ENCODE data around the gene NUAK1. TPM values are rescaled to one million over a fixed set of nuclear protein-coding genes. Genes with fewer than 3 reads are reported as not detected.

The NUAK1 gene
- total and polyA plus RNA-seq, 2 donors (not counting 1 experiment from before 2014, with no cell fraction given), result 5.1 to 20.7 TPM

DNA sequence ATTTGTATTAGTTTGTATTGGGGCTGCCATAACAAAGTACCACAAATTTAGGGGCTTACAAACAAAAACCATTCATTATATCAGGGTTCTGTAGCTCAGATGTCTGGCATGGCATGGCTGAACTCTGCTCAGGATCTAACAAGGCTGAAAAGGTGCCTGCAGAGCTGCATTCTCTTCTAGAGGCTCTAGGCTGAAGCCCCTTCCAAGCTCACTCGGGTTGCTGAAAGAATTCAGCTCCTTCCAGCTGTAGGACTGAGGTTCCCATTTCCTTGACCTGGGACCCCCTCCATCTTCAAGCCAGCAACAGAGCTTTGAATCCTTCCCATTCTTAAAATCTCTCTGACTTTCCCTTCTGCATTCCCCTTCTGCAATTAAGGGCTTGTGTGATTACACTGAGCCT lies 90.7 kb downstream of the NUAK1 start:
- Histone ChIP-seq H3K27me3 (ENCODE audit: control insufficient read depth, insufficient read depth, low read length) (no peaks in the 10 kb centered on the region), H3K4me3 (replicated peaks in 1 of 4; ENCODE audit: control extremely low read depth in 1 of 4, insufficient read depth in 1 of 4, low read depth in 3 of 4, low read length in 4 of 4) (no peak overlapping the region), H3K9me3 (ENCODE audit: control insufficient read depth, insufficient read depth, low read depth, low read length) (no peaks in the 10 kb centered on the region), H3K9ac (ENCODE audit: insufficient read depth, low read length) (no peak overlapping the region), H2AFZ (ENCODE audit: low read length) (no peak overlapping the region), H3K4me2 (ENCODE audit: extremely low read depth, insufficient read depth, low read length) (no peak overlapping the region), H3K36me3 (ENCODE audit: control insufficient read depth, insufficient read depth, low read length) (no peaks in the 10 kb centered on the region), H3K27ac (ENCODE audit: insufficient read depth, low read length) (no peak overlapping the region), H3K4me1 (ENCODE audit: control insufficient read depth, extremely low read depth, insufficient read depth, low read length) (no peaks in the 10 kb centered on the region), H3K79me2 (ENCODE audit: control insufficient read depth, insufficient read depth, low read length) (no peaks in the 10 kb centered on the region), H4K20me1 (ENCODE audit: control insufficient read depth, extremely low read depth, insufficient read depth, low read length) (no peaks in the 10 kb centered on the region)
- TF ChIP-seq EZH2 (IDR thresholded peaks at IDR 0.05; ENCODE audit: low read length, missing control alignments), result no peak
- TF ChIP-seq, protein P1, sequence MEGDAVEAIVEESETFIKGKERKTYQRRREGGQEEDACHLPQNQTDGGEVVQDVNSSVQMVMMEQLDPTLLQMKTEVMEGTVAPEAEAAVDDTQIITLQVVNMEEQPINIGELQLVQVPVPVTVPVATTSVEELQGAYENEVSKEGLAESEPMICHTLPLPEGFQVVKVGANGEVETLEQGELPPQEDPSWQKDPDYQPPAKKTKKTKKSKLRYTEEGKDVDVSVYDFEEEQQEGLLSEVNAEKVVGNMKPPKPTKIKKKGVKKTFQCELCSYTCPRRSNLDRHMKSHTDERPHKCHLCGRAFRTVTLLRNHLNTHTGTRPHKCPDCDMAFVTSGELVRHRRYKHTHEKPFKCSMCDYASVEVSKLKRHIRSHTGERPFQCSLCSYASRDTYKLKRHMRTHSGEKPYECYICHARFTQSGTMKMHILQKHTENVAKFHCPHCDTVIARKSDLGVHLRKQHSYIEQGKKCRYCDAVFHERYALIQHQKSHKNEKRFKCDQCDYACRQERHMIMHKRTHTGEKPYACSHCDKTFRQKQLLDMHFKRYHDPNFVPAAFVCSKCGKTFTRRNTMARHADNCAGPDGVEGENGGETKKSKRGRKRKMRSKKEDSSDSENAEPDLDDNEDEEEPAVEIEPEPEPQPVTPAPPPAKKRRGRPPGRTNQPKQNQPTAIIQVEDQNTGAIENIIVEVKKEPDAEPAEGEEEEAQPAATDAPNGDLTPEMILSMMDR (conservative IDR thresholded peaks at IDR 0.05 in 1 of 2, IDR thresholded peaks at IDR 0.05 in 1 of 2; ENCODE audit: low read depth in 1 of 2, low read length in 2 of 2), result no peak
- DNase-seq (ENCODE audit: low read depth in 2 of 2), result no peak

DNA sequence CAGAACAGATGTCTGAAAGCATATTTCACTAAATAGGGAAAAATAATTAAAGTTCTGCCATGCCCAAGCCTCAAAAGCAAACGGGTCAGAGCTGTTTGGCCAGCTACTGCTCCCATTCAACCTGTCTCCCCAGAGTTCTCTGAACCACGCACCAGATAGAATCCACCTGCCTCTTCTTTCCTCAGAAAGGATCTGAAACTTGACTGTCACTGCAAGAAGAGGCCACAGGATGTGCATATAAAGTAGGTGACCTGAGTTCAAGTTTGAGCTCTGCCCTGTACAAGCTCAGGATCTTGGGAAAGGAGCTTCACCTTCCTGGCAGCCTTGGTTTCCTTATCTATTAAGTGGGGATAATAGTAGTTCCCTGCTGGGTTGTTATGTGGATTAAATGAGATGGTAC lies 91.8 kb downstream of the NUAK1 start:
- DNase-seq (ENCODE audit: low read depth in 2 of 2), result no peak
- no peaks in the 10 kb centered on the region for H3K79me2 ChIP-seq (ENCODE audit: control insufficient read depth, insufficient read depth, low read length)
- H3K9me3 ChIP-seq (ENCODE audit: control insufficient read depth, insufficient read depth, low read depth, low read length), result no peaks in the 10 kb centered on the region
- H3K4me2 ChIP-seq (ENCODE audit: extremely low read depth, insufficient read depth, low read length), result no peak overlapping the region
- no peak overlapping the region for H3K27ac ChIP-seq (ENCODE audit: insufficient read depth, low read length)
- no peaks in the 10 kb centered on the region for H3K4me1 ChIP-seq (ENCODE audit: control insufficient read depth, extremely low read depth, insufficient read depth, low read length)
- no peaks in the 10 kb centered on the region for H4K20me1 ChIP-seq (ENCODE audit: control insufficient read depth, extremely low read depth, insufficient read depth, low read length)
- no peaks in the 10 kb centered on the region for H3K27me3 ChIP-seq (ENCODE audit: control insufficient read depth, insufficient read depth, low read length)
- H2AFZ ChIP-seq (ENCODE audit: low read length), result no peak overlapping the region
- no peaks in the 10 kb centered on the region for H3K36me3 ChIP-seq (ENCODE audit: control insufficient read depth, insufficient read depth, low read length)
- no peak overlapping the region for H3K4me3 ChIP-seq (replicated peaks in 1 of 4; ENCODE audit: control extremely low read depth in 1 of 4, insufficient read depth in 1 of 4, low read depth in 3 of 4, low read length in 4 of 4)
- no peak overlapping the region for H3K9ac ChIP-seq (ENCODE audit: insufficient read depth, low read length)
- no peak for TF ChIP-seq EZH2 (IDR thresholded peaks at IDR 0.05; ENCODE audit: low read length, missing control alignments)
- TF ChIP-seq, protein P1 (conservative IDR thresholded peaks at IDR 0.05 in 1 of 2, IDR thresholded peaks at IDR 0.05 in 1 of 2; ENCODE audit: low read depth in 1 of 2, low read length in 2 of 2), result no peak

DNA sequence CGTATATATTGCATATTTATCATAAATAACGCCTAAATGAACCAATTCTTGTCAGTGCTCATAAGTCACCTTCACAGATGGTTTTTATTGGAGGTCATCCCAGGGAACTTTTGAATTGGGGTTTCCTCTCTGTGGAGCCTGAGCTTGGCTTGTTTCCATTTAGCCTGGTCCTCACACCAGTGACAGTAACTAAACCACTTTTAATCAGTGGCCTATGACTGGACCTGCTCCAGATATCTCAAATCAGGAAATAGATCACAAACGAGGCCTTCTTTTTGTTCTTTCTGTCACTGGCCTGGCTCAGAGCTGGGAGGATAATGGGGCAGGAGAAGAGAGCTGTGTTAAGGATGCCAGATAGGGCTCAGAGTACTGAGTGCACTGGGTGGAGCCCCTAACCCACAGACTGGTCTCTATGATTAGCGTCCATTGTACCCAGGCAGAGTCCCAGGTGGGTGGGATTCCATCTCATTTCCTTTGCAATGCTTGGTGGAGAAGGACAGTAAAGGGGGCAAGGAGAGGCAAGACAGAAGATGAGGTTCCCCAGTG lies 92.4 kb downstream of the NUAK1 start:
- H3K9me3 ChIP-seq (ENCODE audit: control insufficient read depth, insufficient read depth, low read depth, low read length), result no peaks in the 10 kb centered on the region
- TF ChIP-seq, protein P1 (conservative IDR thresholded peaks at IDR 0.05 in 1 of 2, IDR thresholded peaks at IDR 0.05 in 1 of 2; ENCODE audit: low read depth in 1 of 2, low read length in 2 of 2), result no peak
- no peak for TF ChIP-seq EZH2 (IDR thresholded peaks at IDR 0.05; ENCODE audit: low read length, missing control alignments)

More for the DNA sequence above, 92.4 kb downstream of the NUAK1 start:
- Histone ChIP-seq H3K4me1 (ENCODE audit: control insufficient read depth, extremely low read depth, insufficient read depth, low read length) (no peaks in the 10 kb centered on the region), H3K4me2 (ENCODE audit: extremely low read depth, insufficient read depth, low read length) (no peak overlapping the region), H3K27ac (ENCODE audit: insufficient read depth, low read length) (no peak overlapping the region), H2AFZ (ENCODE audit: low read length) (no peak overlapping the region), H3K4me3 (replicated peaks in 1 of 4; ENCODE audit: control extremely low read depth in 1 of 4, insufficient read depth in 1 of 4, low read depth in 3 of 4, low read length in 4 of 4) (no peak overlapping the region), H3K79me2 (ENCODE audit: control insufficient read depth, insufficient read depth, low read length) (no peaks in the 10 kb centered on the region), H3K36me3 (ENCODE audit: control insufficient read depth, insufficient read depth, low read length) (no peaks in the 10 kb centered on the region), H4K20me1 (ENCODE audit: control insufficient read depth, extremely low read depth, insufficient read depth, low read length) (no peaks in the 10 kb centered on the region), H3K27me3 (ENCODE audit: control insufficient read depth, insufficient read depth, low read length) (no peaks in the 10 kb centered on the region), H3K9ac (ENCODE audit: insufficient read depth, low read length) (no peak overlapping the region)
- no peak for DNase-seq (ENCODE audit: low read depth in 2 of 2)
